Chondrocyte (in vitro differentiated cells): ENCODE data around the gene PAH. TPM values are rescaled to one million over a fixed set of nuclear protein-coding genes. Genes with fewer than 3 reads are reported as not detected.
"Not testable (repeated sequence)": the region's sequence is repeated elsewhere in the genome, so short reads cannot be mapped to it uniquely, and the experiment has no call there.

Experiments used
- DNase-seq: peaks from one replicate; pipeline ENCODE4 v3.0.0; 2021; ENCODE audit warnings: mixed read lengths, low spot score
- H3K27ac Mint-ChIP-seq: one replicate; pipeline ENCODE4 v1.8.0; 2021; ENCODE audit warnings: mild to moderate bottlenecking, moderate library complexity, mixed read lengths; ENCODE audit not compliant: unreplicated experiment
- H3K27me3 Mint-ChIP-seq: 2 replicates; pipeline ENCODE4 v1.8.0; 2021; ENCODE audit warnings: low read depth, mixed read lengths
- H3K36me3 Mint-ChIP-seq: 2 replicates; pipeline ENCODE4 v1.8.0; 2021; ENCODE audit warnings: low read depth, mixed read lengths
- H3K4me1 Mint-ChIP-seq: 2 replicates; pipeline ENCODE4 v1.8.0; 2021; ENCODE audit warnings: low read depth, mild to moderate bottlenecking, mixed read lengths
- H3K4me3 Mint-ChIP-seq: one replicate; pipeline ENCODE4 v1.8.0; 2021; ENCODE audit warnings: mild to moderate bottlenecking, moderate library complexity, mixed read lengths; ENCODE audit not compliant: unreplicated experiment
- H3K9me3 Mint-ChIP-seq: 2 replicates; pipeline ENCODE4 v1.8.0; 2021; ENCODE audit warnings: low read depth, mixed read lengths
- total RNA-seq: library from RNA; stranded (reverse); gene quantifications from 3 replicates; pipeline ENCODE4 v1.2.1, GENCODE V29; 2021
- TF ChIP-seq, protein P1 (sequence below): fragments of 200-600 bp; sonication (generic); IDR thresholded peaks from 2 replicates; pipeline ENCODE4 v1.5.0; 2021; ENCODE audit warnings: antibody characterized with exemption, mild to moderate bottlenecking, moderate library complexity

Gene PAH
- total RNA-seq, 1 donor from 2014 or later = not detected

DNA sequence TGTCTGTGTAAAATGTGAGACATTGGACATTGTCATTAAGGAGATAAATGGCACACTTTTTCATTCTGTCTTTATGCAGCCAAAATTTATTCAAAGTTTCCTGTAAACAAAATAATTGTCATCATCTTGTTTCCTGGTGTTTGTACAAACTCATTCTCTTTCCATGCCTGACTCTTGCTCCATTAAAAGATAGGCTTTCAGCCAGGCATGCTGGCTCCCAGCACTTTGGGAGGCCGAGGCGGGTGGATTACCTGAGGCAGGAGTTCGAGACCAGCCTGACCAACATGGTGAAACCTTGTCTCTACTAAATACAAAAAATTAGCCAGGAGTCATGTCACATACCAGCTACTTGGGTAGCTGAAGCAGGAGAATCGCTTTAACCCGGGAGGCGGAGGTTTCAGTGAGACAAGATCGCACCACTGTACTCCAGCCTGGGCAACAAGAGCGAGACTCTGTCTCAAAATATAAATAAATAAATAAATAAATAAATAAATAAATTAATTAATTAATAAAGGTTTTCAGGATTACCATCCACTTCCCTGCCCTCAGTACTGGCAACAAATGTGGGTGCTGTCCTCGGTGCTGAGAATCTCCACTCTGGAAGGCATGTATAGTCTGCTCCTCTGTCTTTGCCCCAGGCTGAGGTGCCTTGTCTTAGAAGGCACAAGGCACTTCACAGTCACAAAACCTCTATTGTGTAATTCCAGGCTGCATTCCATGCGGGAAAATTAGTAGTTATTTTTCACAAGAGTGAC is 83.2 kb downstream of the PAH start:
- no peak overlapping the region for H3K27ac Mint-ChIP-seq
- no peaks in the 10 kb centered on the region for H3K27me3 Mint-ChIP-seq

DNA sequence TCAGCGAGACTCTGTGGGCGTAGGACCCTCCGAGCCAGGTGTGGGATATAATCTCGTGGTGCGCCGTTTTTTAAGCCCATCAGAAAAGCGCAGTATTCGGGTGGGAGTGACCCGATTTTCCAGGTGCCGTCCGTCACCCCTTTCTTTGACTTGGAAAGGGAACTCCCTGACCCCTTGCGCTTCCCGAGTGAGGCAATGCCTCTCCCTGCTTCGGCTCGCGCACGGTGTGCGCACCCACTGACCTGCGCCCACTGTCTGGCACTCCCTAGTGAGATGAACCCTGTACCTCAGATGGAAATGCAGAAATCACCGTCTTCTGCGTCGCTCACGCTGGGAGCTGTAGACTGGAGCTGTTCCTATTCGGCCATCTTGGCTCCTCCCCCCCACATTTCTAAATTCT is 84.2 kb downstream of the PAH start:
- H3K4me3 Mint-ChIP-seq, H3K27ac Mint-ChIP-seq, H3K27me3 Mint-ChIP-seq, H3K9me3 Mint-ChIP-seq, DNase-seq, H3K4me1 Mint-ChIP-seq, H3K36me3 Mint-ChIP-seq: not testable (repeated sequence)

More for the DNA sequence above, 83.2 kb downstream of the PAH start:
- DNase-seq = no peak
- H3K36me3 Mint-ChIP-seq = no peaks in the 10 kb centered on the region
- TF ChIP-seq, protein P1, sequence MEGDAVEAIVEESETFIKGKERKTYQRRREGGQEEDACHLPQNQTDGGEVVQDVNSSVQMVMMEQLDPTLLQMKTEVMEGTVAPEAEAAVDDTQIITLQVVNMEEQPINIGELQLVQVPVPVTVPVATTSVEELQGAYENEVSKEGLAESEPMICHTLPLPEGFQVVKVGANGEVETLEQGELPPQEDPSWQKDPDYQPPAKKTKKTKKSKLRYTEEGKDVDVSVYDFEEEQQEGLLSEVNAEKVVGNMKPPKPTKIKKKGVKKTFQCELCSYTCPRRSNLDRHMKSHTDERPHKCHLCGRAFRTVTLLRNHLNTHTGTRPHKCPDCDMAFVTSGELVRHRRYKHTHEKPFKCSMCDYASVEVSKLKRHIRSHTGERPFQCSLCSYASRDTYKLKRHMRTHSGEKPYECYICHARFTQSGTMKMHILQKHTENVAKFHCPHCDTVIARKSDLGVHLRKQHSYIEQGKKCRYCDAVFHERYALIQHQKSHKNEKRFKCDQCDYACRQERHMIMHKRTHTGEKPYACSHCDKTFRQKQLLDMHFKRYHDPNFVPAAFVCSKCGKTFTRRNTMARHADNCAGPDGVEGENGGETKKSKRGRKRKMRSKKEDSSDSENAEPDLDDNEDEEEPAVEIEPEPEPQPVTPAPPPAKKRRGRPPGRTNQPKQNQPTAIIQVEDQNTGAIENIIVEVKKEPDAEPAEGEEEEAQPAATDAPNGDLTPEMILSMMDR = no peak
- no peaks in the 10 kb centered on the region for H3K9me3 Mint-ChIP-seq
- H3K4me1 Mint-ChIP-seq = no peaks in the 10 kb centered on the region
- no peak overlapping the region for H3K4me3 Mint-ChIP-seq

DNA sequence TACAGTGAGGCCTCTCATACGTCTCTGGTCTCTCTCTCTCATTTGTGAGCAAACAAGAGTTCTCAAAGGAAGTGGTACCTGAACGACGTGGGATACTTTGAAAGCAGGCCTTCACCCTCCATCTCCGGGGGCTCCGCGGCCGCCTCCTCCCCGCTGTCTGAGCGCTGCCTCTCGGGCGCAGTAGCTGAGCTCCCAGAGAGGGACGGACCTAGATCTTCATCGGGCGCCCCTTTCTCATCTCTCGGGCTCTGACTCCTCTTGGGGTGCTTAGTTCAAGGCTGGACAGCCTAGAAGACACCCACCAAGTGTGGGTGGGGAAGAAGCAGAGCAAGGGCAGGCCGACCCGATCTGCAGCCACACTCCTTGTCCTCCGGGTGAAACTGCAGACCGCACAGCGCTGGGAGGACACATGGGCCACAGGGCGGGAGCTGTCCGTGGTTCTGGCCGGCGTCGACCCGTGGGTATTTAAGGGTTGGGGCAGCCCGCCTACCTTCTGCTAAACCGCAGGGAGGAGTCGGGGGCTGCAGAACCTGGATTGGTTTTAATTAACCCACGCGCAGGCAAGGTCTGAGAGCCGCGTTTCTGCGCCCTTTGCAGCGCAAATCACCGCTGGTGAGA is 92.7 kb downstream of the PAH start:
- peak; percentile 87 for DNase-seq
- Mint-ChIP-seq H3K27ac (no peak overlapping the region), H3K4me1 (peaks cover 3% of the 10 kb centered on the region), H3K36me3 (no peaks in the 10 kb centered on the region), H3K27me3 (peaks cover 20% of the 10 kb centered on the region), H3K9me3 (no peaks in the 10 kb centered on the region), H3K4me3 (peak overlapping the region; percentile 24)
- TF ChIP-seq, protein P1 = no peak

DNA sequence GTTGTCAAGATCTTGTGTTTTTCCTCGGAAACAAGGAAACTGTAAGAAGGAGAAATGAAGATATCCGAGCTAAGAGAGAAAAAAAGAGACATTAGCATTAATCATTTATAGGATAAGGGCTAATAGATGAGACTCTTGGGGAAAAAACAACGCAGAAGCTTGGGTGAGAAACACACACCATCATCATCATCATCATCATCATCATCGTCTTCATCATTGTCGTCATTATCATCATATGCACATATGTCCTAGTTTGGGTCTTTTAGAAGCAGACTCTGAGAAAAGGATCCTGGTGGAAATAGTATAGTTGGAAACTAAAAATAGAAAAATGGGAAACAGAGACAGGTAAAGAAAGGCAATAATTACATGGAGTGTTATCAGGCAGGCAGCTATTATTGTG is 95.9 kb downstream of the PAH start:
- H3K9me3 Mint-ChIP-seq = no peaks in the 10 kb centered on the region
- peaks cover 22% of the 10 kb centered on the region for H3K27me3 Mint-ChIP-seq
- H3K4me1 Mint-ChIP-seq = peaks cover 3% of the 10 kb centered on the region
- DNase-seq = no peak
- TF ChIP-seq, protein P1 = no peak
- no peak overlapping the region for H3K27ac Mint-ChIP-seq
- H3K4me3 Mint-ChIP-seq = no peak overlapping the region
- no peaks in the 10 kb centered on the region for H3K36me3 Mint-ChIP-seq

DNA sequence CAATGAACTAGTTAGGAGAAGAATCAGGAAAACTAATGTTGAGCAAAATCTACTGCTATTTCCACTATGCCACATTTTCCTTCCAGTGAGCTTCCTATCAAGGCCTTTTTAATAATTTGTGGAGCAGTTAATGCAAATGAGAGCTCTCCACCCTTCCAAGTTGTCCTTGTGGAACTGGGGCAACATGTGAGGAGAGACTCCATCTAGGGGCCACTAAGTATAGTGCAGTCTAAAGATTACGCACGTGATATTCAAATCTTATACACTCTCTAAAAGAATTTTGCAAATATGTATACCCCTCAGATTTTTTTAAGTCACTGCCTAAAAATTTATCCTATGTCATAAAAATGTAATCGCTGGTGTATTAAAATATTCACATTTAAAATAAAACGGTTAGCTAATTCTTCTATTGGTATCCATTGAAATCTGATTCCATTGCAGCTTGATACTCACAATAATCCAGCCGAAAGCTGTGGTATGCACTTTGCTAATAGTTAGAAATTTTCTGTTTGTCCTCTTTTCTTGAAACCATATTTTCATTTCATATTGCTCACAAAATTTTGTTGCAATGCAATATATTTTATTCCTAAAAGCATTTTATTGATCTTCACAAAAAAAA is 100.1 kb downstream of the PAH start:
- DNase-seq = no peak
- H3K4me3 Mint-ChIP-seq = no peak overlapping the region
- TF ChIP-seq, protein P1 = peak; percentile 82
- H3K4me1 Mint-ChIP-seq = no peaks in the 10 kb centered on the region
- H3K27ac Mint-ChIP-seq = no peak overlapping the region
- H3K9me3 Mint-ChIP-seq = no peaks in the 10 kb centered on the region
- H3K36me3 Mint-ChIP-seq = no peaks in the 10 kb centered on the region
- H3K27me3 Mint-ChIP-seq = peaks cover 19% of the 10 kb centered on the region
